Measurements from ENCODE around the gene CHN2. TPM values are rescaled to one million over a fixed set of nuclear protein-coding genes. Genes with fewer than 3 reads are reported as not detected.

The CHN2 gene
- total RNA-seq, 6 donors from 2014 or later = 6.2 to 13.7 (median 11.2) TPM

DNA sequence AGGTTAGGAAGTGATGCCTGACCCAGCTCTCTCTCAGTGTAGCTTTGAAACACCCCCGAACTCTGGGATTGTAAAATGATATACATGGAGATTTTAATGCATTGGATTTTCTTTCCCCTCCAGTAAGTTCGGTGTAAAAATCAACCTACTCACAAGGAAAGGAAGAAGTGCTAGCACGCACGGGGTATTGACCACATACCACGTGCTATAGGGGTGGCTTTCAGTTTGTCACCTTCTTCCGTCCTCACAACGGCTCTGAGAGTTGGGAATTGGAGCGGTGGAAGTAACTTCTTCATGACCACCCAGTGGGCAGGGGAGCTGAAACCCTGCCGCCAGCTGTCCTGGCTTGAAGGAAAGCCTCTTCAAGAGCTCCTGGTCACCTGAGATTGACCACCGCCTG lies 219.6 kb downstream of the CHN2 start:
- Histone ChIP-seq H3K4me1 (no peaks in the 10 kb centered on the region), H3K36me3 (no peaks in the 10 kb centered on the region), H3K27me3 (no peaks in the 10 kb centered on the region), H3K9me3 (no peaks in the 10 kb centered on the region), H3K4me3 (no peak overlapping the region), H3K27ac (no peak overlapping the region)
- TF ChIP-seq POLR2AphosphoS5 (IDR thresholded peaks at IDR 0.05) (no peak), POLR2A (IDR thresholded peaks at IDR 0.05) (no peak), EP300 (IDR thresholded peaks at IDR 0.05) (no peak)
- TF ChIP-seq, protein P1, sequence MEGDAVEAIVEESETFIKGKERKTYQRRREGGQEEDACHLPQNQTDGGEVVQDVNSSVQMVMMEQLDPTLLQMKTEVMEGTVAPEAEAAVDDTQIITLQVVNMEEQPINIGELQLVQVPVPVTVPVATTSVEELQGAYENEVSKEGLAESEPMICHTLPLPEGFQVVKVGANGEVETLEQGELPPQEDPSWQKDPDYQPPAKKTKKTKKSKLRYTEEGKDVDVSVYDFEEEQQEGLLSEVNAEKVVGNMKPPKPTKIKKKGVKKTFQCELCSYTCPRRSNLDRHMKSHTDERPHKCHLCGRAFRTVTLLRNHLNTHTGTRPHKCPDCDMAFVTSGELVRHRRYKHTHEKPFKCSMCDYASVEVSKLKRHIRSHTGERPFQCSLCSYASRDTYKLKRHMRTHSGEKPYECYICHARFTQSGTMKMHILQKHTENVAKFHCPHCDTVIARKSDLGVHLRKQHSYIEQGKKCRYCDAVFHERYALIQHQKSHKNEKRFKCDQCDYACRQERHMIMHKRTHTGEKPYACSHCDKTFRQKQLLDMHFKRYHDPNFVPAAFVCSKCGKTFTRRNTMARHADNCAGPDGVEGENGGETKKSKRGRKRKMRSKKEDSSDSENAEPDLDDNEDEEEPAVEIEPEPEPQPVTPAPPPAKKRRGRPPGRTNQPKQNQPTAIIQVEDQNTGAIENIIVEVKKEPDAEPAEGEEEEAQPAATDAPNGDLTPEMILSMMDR (IDR thresholded peaks at IDR 0.05) = no peak
- DNase-seq (no peak), ATAC-seq (ENCODE audit: low FRiP score in 2 of 2) (no peak)
- WGBS, 2 donors = 79 to 85% methylated on average over 9 to 10 of the region's 10 CpGs

DNA sequence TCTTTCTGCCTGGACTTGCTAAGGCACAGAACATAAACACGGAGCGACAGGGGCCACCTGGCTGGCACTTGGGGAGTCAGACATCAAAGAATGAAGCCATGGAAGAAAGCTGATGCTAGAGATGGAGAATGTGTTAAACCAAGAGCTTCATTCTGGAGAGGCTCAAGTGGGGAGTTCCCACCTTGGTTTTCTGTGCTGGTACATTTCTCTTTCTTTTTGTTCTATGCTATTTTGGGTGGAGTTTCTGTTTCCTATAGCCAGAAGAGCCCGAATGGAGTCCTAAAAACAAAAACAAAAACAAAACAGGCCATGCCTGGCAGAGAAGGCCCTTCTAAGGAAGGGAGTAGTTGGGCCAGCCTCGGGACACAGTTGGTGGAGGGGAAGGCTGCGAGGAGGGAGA lies 220.6 kb downstream of the CHN2 start:
- 82 to 91% methylated on average over 5 of the region's 5 CpGs for WGBS, 2 donors
- DNase-seq (no peak), ATAC-seq (ENCODE audit: low FRiP score in 2 of 2) (no peak)
- Histone ChIP-seq H3K4me1 (no peaks in the 10 kb centered on the region), H3K36me3 (no peaks in the 10 kb centered on the region), H3K27ac (no peak overlapping the region), H3K4me3 (no peak overlapping the region), H3K27me3 (no peaks in the 10 kb centered on the region), H3K9me3 (no peaks in the 10 kb centered on the region)
- no peak for TF ChIP-seq EP300 (IDR thresholded peaks at IDR 0.05)
- TF ChIP-seq, protein P1 (IDR thresholded peaks at IDR 0.05) = no peak

DNA sequence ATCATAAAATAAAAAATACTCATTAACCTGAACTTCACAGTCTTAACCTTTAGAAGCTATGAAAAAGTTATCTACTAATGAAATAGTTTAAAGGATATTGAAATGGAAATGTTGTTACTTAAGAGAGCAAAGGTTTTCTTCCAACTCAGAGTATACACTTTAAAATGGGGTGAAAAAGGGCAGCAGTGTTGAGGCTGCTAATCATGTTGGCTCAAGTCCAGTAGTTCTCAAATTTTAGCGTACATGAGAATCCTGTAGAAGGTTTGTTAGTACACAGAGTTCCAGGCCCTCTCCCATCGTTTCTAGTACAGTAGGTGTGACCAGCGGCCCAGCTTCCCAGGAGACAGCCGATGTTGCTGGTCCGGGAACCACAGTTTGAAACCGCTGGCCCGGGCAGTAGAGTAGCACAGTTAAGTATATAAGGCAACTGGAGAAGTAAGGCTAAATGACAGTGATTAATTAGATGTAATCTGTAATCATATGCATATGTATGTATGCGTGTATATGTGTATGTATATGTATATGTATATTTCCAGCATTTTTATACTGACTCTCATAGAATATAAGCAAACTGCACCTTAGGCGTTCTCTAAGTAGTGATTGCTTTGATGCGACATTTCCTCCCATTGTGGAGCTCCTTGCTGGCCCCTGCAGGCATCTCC lies 221.8 kb downstream of the CHN2 start:
- H3K4me3 ChIP-seq = no peak overlapping the region
- no peaks in the 10 kb centered on the region for H3K9me3 ChIP-seq
- H3K27me3 ChIP-seq = no peaks in the 10 kb centered on the region
- ATAC-seq (ENCODE audit: low FRiP score in 2 of 2) (no peak), DNase-seq (no peak)
- no peak overlapping the region for H3K27ac ChIP-seq
- TF ChIP-seq POLR2AphosphoS5 (IDR thresholded peaks at IDR 0.05) (no peak), POLR2A (IDR thresholded peaks at IDR 0.05) (no peak), EP300 (IDR thresholded peaks at IDR 0.05) (no peak)
- TF ChIP-seq, protein P1 (IDR thresholded peaks at IDR 0.05) = no peak
- H3K36me3 ChIP-seq = no peaks in the 10 kb centered on the region
- no peaks in the 10 kb centered on the region for H3K4me1 ChIP-seq
- WGBS, 2 donors = 79 to 83% methylated on average over 10 of the region's 10 CpGs

DNA sequence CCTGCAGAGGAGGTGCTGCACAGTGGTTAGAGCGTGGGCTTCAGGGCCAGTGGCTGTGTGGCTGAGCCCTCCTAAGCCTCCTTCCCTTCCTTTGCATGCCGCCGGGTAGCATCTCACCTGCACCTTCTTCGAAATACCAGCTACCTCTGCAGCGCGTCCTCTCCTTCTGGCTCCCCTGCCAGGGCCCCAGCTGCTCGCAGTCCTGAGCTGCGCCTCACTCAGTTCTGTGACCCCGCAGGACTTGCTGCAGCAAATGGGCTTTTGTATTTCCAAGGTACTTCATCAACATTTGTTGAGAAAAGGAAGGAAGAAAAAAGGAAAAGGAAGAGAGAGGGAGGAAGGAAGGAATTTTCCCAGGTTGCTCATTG lies 222.3 kb downstream of the CHN2 start:
- WGBS, 2 donors = 96 to 97% methylated on average over 9 of the region's 9 CpGs
- ATAC-seq (ENCODE audit: low FRiP score in 2 of 2) = no peak

DNA sequence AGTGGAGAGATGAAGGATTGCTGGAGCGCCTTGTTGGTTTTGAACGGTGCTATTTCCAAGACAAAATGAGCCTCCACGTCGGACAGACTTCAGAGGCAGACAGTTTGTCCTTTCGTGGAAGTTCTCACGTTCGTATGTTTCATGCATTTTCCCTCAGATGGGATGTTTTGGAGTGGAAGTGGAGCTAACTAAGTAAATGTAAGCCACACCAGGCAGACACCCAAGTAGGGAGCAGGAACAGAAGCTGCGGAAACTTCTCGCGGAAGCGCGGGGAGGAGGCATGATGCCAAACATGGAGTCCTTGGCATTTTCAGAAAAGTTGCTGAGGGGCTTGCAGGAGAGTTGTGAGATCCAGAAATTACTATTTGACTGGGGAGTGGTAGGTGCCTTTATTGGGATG lies 223.5 kb downstream of the CHN2 start:
- Histone ChIP-seq H3K4me1 (no peaks in the 10 kb centered on the region), H3K27ac (no peak overlapping the region), H3K27me3 (no peaks in the 10 kb centered on the region), H3K9me3 (no peaks in the 10 kb centered on the region), H3K36me3 (no peaks in the 10 kb centered on the region), H3K4me3 (no peak overlapping the region)
- ATAC-seq (ENCODE audit: low FRiP score in 2 of 2) (no peak), DNase-seq (no peak)
- WGBS, 2 donors = 91 to 97% methylated on average over 12 of the region's 12 CpGs
- TF ChIP-seq POLR2AphosphoS5 (IDR thresholded peaks at IDR 0.05) (no peak), EP300 (IDR thresholded peaks at IDR 0.05) (no peak), POLR2A (IDR thresholded peaks at IDR 0.05) (no peak)
- TF ChIP-seq, protein P1 (IDR thresholded peaks at IDR 0.05) = no peak

More for the DNA sequence above, 222.3 kb downstream of the CHN2 start:
- H3K4me3 ChIP-seq = no peak overlapping the region
- DNase-seq = peak in 1 of 2 donors; percentile 49
- no peaks in the 10 kb centered on the region for H3K27me3 ChIP-seq
- H3K27ac ChIP-seq = no peak overlapping the region
- H3K36me3 ChIP-seq = no peaks in the 10 kb centered on the region
- H3K9me3 ChIP-seq = no peaks in the 10 kb centered on the region
- H3K4me1 ChIP-seq = no peaks in the 10 kb centered on the region
- TF ChIP-seq POLR2AphosphoS5 (IDR thresholded peaks at IDR 0.05) = no peak
- TF ChIP-seq, protein P1 (IDR thresholded peaks at IDR 0.05) = no peak

Measured in upper lobe of left lung (tissue), 6 donors.